Liver (tissue), 9 donors: ENCODE data around the gene ABCC1. TPM values are rescaled to one million over a fixed set of nuclear protein-coding genes. Genes with fewer than 3 reads are reported as not detected.

Experiments used
- DNase-seq: peaks from one replicate; pipeline ENCODE4 v3.0.0-alpha.2; 2017; ENCODE audit warnings: low spot score
- H3K27ac ChIP-seq, 2 donors: one replicate each; pipeline ENCODE4 v1.7.0; 2013; ENCODE audit warnings: inconsistent platforms in 2 of 2, low read length in 2 of 2, control low read depth in 1 of 2, low read depth in 1 of 2, mild to moderate bottlenecking in 1 of 2
- H3K27me3 ChIP-seq, 4 donors: one replicate each; pipeline versions ENCODE4 v1.6.1 to v1.7.0; 2013; ENCODE audit warnings: low read length in 3 of 4, inconsistent platforms in 1 of 4, mild to moderate bottlenecking in 1 of 4, moderate library complexity in 1 of 4; ENCODE audit not compliant: control insufficient read depth in 4 of 4, insufficient read depth in 4 of 4
- H3K36me3 ChIP-seq, 4 donors: one replicate each; pipeline versions ENCODE4 v1.6.1 to v1.7.0; 2013; ENCODE audit warnings: low read length in 3 of 4, mild to moderate bottlenecking in 3 of 4, low read depth in 1 of 4, moderate library complexity in 1 of 4; ENCODE audit not compliant: control insufficient read depth in 4 of 4, insufficient read depth in 3 of 4
- H3K4me1 ChIP-seq, 4 donors: one replicate each; pipeline versions ENCODE4 v1.6.1 to v1.7.0; 2013; ENCODE audit warnings: low read length in 3 of 4, mild to moderate bottlenecking in 3 of 4, moderate library complexity in 1 of 4; ENCODE audit not compliant: control insufficient read depth in 4 of 4, insufficient read depth in 4 of 4
- H3K4me3 ChIP-seq, 3 donors: one replicate each; pipeline versions ENCODE4 v1.6.1 to v1.7.0; 2013; ENCODE audit warnings: low read length in 3 of 3, control low read depth in 1 of 3, low read depth in 1 of 3, mild to moderate bottlenecking in 1 of 3
- H3K9ac ChIP-seq, 2 donors: one replicate each; pipeline ENCODE4 v1.7.0; 2013; ENCODE audit warnings: low read length in 2 of 2, mild to moderate bottlenecking in 2 of 2, moderate library complexity in 2 of 2, control low read depth in 1 of 2, low read depth in 1 of 2
- H3K9me3 ChIP-seq, 4 donors: one replicate each; pipeline versions ENCODE4 v1.6.1 to v1.7.0; 2013; ENCODE audit warnings: low read length in 3 of 4; ENCODE audit not compliant: control insufficient read depth in 4 of 4
- EGR1 ChIP-seq, 2 donors: IDR thresholded peaks; 2 replicates each; pipeline ENCODE4 v1.6.1; 2016 to 2018; ENCODE audit warnings: antibody characterized with exemption in 2 of 2, low read depth in 2 of 2
- FOXA1 ChIP-seq: IDR thresholded peaks from 2 replicates; pipeline ENCODE4 v1.6.1; 2016; ENCODE audit warnings: antibody characterized with exemption
- FOXA2 ChIP-seq: IDR thresholded peaks from 2 replicates; pipeline ENCODE4 v1.6.1; 2016; ENCODE audit warnings: antibody characterized with exemption
- GABPA ChIP-seq, 2 donors: IDR thresholded peaks in 1 of 2; conservative IDR thresholded peaks in 1 of 2; 2 replicates each; pipeline ENCODE4 v1.6.1; 2016; ENCODE audit warnings: antibody characterized with exemption in 2 of 2, mild to moderate bottlenecking in 1 of 2, moderate library complexity in 1 of 2
- HNF4A ChIP-seq, 2 donors: conservative IDR thresholded peaks; 2 replicates each; pipeline ENCODE4 v1.6.1; 2016; ENCODE audit warnings: antibody characterized with exemption in 2 of 2, mild to moderate bottlenecking in 2 of 2
- HNF4G ChIP-seq: IDR thresholded peaks from 2 replicates; pipeline ENCODE4 v1.6.1; 2016; ENCODE audit warnings: antibody characterized with exemption
- NR2F2 ChIP-seq: IDR thresholded peaks from 2 replicates; pipeline ENCODE4 v1.6.1; 2016; ENCODE audit warnings: antibody characterized with exemption
- RAD21 ChIP-seq, 2 donors: IDR thresholded peaks; 2 replicates each; pipeline ENCODE4 v1.6.1; 2016; ENCODE audit warnings: antibody characterized with exemption in 2 of 2, mild to moderate bottlenecking in 2 of 2
- RXRA ChIP-seq, 2 donors: IDR thresholded peaks; 2 replicates each; pipeline ENCODE4 v1.6.1; 2017 to 2018; ENCODE audit warnings: antibody characterized with exemption in 2 of 2, mild to moderate bottlenecking in 1 of 2
- TAF1 ChIP-seq: conservative IDR thresholded peaks from 2 replicates; pipeline ENCODE4 v1.6.1; 2016; ENCODE audit warnings: antibody characterized with exemption, mild to moderate bottlenecking
- YY1 ChIP-seq: IDR thresholded peaks from 2 replicates; pipeline ENCODE4 v1.6.1; 2016; ENCODE audit warnings: antibody characterized with exemption, mild to moderate bottlenecking
- WGBS: extraction: QIAGEN DNeasy Blood & Tissue Kit; methylation state at CpG from one replicate; pipeline ENCODE4 v1.1.7; 2013; 5-methylcytosine and 5-hydroxymethylcytosine counted together
- polyA plus RNA-seq, 2 donors: library from polyadenylated mRNA; stranded (reverse) in 1 of 2; unstranded in 1 of 2; fragments of 200-250 nt in 1 of 2; fragments of >200 nt in 1 of 2; fragmentation: Nextera tagmentation in 1 of 2; extraction: Ambion mirVana in 1 of 2; gene quantifications; one replicate each; pipeline versions ENCODE4 v1.2.1 to v1.2.3, GENCODE V29; 2013 to 2015
- total RNA-seq, 2 donors: library from RNA; depleted of rRNA; stranded (reverse); fragments of >200 nt; gene quantifications; one replicate each; pipeline ENCODE4 v1.2.3, GENCODE V29; 2014
- TF ChIP-seq, protein P1 (sequence below): IDR thresholded peaks from 2 replicates; pipeline ENCODE4 v1.6.1; 2016; ENCODE audit warnings: antibody characterized with exemption
- TF ChIP-seq, protein P2 (sequence below): IDR thresholded peaks from 2 replicates; pipeline ENCODE4 v1.6.1; 2016; ENCODE audit warnings: antibody characterized with exemption
- TF ChIP-seq, protein P3 (sequence below): IDR thresholded peaks from 2 replicates; pipeline ENCODE4 v1.6.1; 2016; ENCODE audit warnings: antibody characterized with exemption, mild to moderate bottlenecking
- TF ChIP-seq, protein P4 (sequence below): IDR thresholded peaks from 2 replicates; pipeline ENCODE4 v1.6.1; 2016; ENCODE audit warnings: antibody characterized with exemption
- TF ChIP-seq, protein P5 (sequence below): fragments of 150-350 bp; IDR thresholded peaks from 2 replicates; pipeline ENCODE4 v1.5.1; 2017; ENCODE audit warnings: improper control_type of control experiment, low read depth, low read length; ENCODE audit not compliant: missing input control
- donor health status: healthy.
- donor health status: healthy.
- donor health status: healthy.
- donor health status: healthy.
- donor health status: healthy.

Gene ABCC1
- total and polyA plus RNA-seq, 4 donors = 0.85 to 7.7 (median 4.2) TPM

DNA sequence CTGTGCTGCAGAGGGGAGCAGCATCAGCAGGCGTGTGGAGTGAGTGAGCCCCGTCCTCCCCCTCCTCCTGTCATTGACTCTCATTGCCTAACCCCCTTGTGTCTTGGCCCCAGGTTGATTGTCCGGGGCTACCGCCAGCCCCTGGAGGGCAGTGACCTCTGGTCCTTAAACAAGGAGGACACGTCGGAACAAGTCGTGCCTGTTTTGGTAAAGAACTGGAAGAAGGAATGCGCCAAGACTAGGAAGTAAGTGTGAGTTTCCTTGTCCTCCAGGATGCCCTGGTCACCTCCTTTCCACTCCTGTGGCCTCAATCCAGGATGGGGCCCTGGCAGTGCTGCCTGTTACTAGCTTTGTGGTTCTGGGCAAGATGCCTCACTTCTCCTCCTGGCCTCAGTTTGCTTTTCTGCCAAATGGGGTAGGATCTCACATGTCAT, 87.0 kb downstream of the ABCC1 start:
- no peak overlapping the region for H3K27ac ChIP-seq
- DNase-seq = no peak
- H3K9ac ChIP-seq = no peak overlapping the region
- TF ChIP-seq FOXA1 = no peak
- no peak for TF ChIP-seq RXRA (IDR thresholded peaks at IDR 0.05)
- TF ChIP-seq EGR1 (IDR thresholded peaks at IDR 0.05; ENCODE audit: low read depth in 2 of 2) = no peak
- TF ChIP-seq, protein P1, sequence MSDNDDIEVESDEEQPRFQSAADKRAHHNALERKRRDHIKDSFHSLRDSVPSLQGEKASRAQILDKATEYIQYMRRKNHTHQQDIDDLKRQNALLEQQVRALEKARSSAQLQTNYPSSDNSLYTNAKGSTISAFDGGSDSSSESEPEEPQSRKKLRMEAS = no peak
- H3K36me3 ChIP-seq = peaks cover 0 to 3% (median 1%) of the 10 kb centered on the region in 4 donors
- H3K9me3 ChIP-seq = no peaks in the 10 kb centered on the region
- 59% methylated on average over 8 of the region's 8 CpGs for WGBS
- no peak overlapping the region for H3K4me3 ChIP-seq
- no peaks in the 10 kb centered on the region for H3K27me3 ChIP-seq
- H3K4me1 ChIP-seq = no peaks in the 10 kb centered on the region

DNA sequence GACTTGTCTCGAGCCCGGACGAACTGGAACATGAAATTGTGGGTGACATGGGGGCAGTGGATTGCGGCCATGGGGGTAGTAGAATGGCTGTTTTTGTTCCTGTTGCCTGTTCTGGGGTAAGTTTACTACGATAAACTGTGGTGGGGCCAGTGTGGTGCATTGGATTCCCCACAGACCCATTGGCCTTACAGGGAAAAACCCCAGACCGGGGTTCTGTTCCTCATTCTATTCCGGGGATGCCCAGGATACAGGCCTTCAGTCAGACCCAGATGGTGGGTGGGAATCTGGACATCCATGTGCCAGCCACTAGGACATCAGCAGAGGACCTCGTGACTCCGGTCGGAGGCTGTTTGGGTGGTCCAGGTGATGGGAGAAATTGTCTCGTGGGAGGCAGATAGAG, 88.1 kb downstream of the ABCC1 start:
- no peaks in the 10 kb centered on the region for H3K27me3 ChIP-seq
- H3K4me1 ChIP-seq = no peaks in the 10 kb centered on the region
- H3K9me3 ChIP-seq = no peaks in the 10 kb centered on the region
- whole genome bisulfite sequencing = 97% methylated on average over 11 of the region's 11 CpGs
- no peak for TF ChIP-seq RAD21 (IDR thresholded peaks at IDR 0.05)
- TF ChIP-seq NR2F2 = no peak
- TF ChIP-seq HNF4G = no peak
- no peak for TF ChIP-seq FOXA1
- TF ChIP-seq YY1 = no peak
- no peak for TF ChIP-seq HNF4A (conservative IDR thresholded peaks at IDR 0.05)
- TF ChIP-seq TAF1 = no peak
- TF ChIP-seq, protein P2, sequence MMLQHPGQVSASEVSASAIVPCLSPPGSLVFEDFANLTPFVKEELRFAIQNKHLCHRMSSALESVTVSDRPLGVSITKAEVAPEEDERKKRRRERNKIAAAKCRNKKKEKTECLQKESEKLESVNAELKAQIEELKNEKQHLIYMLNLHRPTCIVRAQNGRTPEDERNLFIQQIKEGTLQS = no peak
- TF ChIP-seq, protein P3, sequence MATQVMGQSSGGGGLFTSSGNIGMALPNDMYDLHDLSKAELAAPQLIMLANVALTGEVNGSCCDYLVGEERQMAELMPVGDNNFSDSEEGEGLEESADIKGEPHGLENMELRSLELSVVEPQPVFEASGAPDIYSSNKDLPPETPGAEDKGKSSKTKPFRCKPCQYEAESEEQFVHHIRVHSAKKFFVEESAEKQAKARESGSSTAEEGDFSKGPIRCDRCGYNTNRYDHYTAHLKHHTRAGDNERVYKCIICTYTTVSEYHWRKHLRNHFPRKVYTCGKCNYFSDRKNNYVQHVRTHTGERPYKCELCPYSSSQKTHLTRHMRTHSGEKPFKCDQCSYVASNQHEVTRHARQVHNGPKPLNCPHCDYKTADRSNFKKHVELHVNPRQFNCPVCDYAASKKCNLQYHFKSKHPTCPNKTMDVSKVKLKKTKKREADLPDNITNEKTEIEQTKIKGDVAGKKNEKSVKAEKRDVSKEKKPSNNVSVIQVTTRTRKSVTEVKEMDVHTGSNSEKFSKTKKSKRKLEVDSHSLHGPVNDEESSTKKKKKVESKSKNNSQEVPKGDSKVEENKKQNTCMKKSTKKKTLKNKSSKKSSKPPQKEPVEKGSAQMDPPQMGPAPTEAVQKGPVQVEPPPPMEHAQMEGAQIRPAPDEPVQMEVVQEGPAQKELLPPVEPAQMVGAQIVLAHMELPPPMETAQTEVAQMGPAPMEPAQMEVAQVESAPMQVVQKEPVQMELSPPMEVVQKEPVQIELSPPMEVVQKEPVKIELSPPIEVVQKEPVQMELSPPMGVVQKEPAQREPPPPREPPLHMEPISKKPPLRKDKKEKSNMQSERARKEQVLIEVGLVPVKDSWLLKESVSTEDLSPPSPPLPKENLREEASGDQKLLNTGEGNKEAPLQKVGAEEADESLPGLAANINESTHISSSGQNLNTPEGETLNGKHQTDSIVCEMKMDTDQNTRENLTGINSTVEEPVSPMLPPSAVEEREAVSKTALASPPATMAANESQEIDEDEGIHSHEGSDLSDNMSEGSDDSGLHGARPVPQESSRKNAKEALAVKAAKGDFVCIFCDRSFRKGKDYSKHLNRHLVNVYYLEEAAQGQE = no peak
- TF ChIP-seq FOXA2 = no peak
- TF ChIP-seq GABPA (IDR thresholded peaks at IDR 0.05 in 1 of 2, conservative IDR thresholded peaks at IDR 0.05 in 1 of 2) = no peak
- DNase-seq = no peak
- peaks cover 0 to 3% (median 1%) of the 10 kb centered on the region in 4 donors for H3K36me3 ChIP-seq
- no peak overlapping the region for H3K9ac ChIP-seq
- no peak overlapping the region for H3K4me3 ChIP-seq
- H3K27ac ChIP-seq = no peak overlapping the region

DNA sequence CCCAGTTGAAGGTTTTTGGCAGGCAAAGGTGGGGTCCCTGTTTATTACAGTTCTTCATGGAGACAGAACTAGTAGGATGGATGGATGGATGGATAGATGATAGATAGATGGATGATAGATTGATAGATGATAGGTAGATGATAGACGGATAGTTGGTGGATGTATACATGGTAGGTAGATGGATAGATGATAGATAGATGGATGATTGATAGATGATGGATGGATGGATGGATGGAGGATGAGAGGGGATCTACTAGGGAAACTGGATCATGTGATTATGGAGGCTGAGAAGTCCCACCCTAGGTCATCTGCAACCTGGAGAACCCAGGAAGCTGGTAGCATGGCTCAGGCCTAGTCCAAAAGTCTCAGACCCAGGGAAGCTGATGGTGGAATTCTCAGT, 88.6 kb downstream of the ABCC1 start:
- Histone ChIP-seq H3K9ac (no peak overlapping the region), H3K27me3 (no peaks in the 10 kb centered on the region), H3K4me1 (no peaks in the 10 kb centered on the region), H3K27ac (no peak overlapping the region), H3K4me3 (no peak overlapping the region), H3K36me3 (peaks cover 0 to 3% (median 1%) of the 10 kb centered on the region in 4 donors), H3K9me3 (no peaks in the 10 kb centered on the region)
- no peak for DNase-seq
- TF ChIP-seq, protein P1 = no peak
- TF ChIP-seq, protein P4, sequence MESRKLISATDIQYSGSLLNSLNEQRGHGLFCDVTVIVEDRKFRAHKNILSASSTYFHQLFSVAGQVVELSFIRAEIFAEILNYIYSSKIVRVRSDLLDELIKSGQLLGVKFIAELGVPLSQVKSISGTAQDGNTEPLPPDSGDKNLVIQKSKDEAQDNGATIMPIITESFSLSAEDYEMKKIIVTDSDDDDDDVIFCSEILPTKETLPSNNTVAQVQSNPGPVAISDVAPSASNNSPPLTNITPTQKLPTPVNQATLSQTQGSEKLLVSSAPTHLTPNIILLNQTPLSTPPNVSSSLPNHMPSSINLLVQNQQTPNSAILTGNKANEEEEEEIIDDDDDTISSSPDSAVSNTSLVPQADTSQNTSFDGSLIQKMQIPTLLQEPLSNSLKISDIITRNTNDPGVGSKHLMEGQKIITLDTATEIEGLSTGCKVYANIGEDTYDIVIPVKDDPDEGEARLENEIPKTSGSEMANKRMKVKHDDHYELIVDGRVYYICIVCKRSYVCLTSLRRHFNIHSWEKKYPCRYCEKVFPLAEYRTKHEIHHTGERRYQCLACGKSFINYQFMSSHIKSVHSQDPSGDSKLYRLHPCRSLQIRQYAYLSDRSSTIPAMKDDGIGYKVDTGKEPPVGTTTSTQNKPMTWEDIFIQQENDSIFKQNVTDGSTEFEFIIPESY = no peak
- TF ChIP-seq HNF4G (no peak), RAD21 (IDR thresholded peaks at IDR 0.05) (no peak), FOXA1 (no peak), YY1 (no peak), GABPA (IDR thresholded peaks at IDR 0.05 in 1 of 2, conservative IDR thresholded peaks at IDR 0.05 in 1 of 2) (no peak)
- TF ChIP-seq, protein P5, sequence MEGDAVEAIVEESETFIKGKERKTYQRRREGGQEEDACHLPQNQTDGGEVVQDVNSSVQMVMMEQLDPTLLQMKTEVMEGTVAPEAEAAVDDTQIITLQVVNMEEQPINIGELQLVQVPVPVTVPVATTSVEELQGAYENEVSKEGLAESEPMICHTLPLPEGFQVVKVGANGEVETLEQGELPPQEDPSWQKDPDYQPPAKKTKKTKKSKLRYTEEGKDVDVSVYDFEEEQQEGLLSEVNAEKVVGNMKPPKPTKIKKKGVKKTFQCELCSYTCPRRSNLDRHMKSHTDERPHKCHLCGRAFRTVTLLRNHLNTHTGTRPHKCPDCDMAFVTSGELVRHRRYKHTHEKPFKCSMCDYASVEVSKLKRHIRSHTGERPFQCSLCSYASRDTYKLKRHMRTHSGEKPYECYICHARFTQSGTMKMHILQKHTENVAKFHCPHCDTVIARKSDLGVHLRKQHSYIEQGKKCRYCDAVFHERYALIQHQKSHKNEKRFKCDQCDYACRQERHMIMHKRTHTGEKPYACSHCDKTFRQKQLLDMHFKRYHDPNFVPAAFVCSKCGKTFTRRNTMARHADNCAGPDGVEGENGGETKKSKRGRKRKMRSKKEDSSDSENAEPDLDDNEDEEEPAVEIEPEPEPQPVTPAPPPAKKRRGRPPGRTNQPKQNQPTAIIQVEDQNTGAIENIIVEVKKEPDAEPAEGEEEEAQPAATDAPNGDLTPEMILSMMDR = no peak
- TF ChIP-seq, protein P2 = no peak
- 98% methylated on average over 1 of the region's 1 CpG for WGBS
